Endothelial cell of umbilical vein (primary cell): ENCODE results near the gene REP15. TPM values are rescaled to one million over a fixed set of nuclear protein-coding genes. Genes with fewer than 3 reads are reported as not detected.

Experiments
- BruUV-seq: library from RNA; stranded (reverse); fragments of 400-500 nt; replicated peaks from 2 replicates; lab custom pipeline; 2021; lab: Mats Ljungman, UMichigan
- CTCF ChIA-PET: fragments of 300-600, 350-600 bp; sonication (Branson Sonifier 250); formaldehyde crosslinking; loops from one replicate; lab custom pipeline; 2021; ENCODE audit warnings: antibody characterized with exemption, inconsistent platforms; lab: Charles Lee
- POLR2A ChIA-PET: fragments of 300-600, 350-600 bp; sonication (Branson Sonifier 250); formaldehyde crosslinking; loops from one replicate; lab custom pipeline; 2021; ENCODE audit warnings: antibody characterized with exemption, inconsistent platforms; lab: Charles Lee
- DNase-seq: peaks from one replicate; pipeline ENCODE4 v3.0.0-alpha.2; 2011; ENCODE audit warnings: low read depth, low spot score
- FAIRE-seq: peaks from 2 replicates; lab custom pipeline; 2011; peaks lifted over from hg19 to GRCh38; lab: Jason Lieb, UNC
- H2AFZ ChIP-seq: 2 replicates; pipeline ENCODE4 v1.6.0; 2012; ENCODE audit warnings: low read depth, low read length, control low read depth, inconsistent platforms
- H3K27ac ChIP-seq: 2 replicates; pipeline ENCODE4 v1.5.1; 2011; ENCODE audit warnings: low read depth, mild to moderate bottlenecking, control low read depth, low read length, moderate library complexity; ENCODE audit not compliant: insufficient read depth
- H3K27me3 ChIP-seq, 2 experiments: 2 replicates each; pipeline versions ENCODE4 v1.6.0 to v1.6.1; 2011; ENCODE audit warnings: low read length in 2 of 2, mixed read lengths in 1 of 2; ENCODE audit not compliant: control insufficient read depth in 2 of 2, insufficient read depth in 2 of 2
- H3K36me3 ChIP-seq, 2 experiments: 2 replicates in 1 of 2; 3 replicates in 1 of 2; pipeline ENCODE4 v1.5.1; 2011; ENCODE audit warnings: low read length in 2 of 2, mild to moderate bottlenecking in 1 of 2, moderate library complexity in 1 of 2; ENCODE audit not compliant: control insufficient read depth in 2 of 2, insufficient read depth in 2 of 2; ENCODE audit errors: extremely low read depth in 1 of 2
- H3K4me1 ChIP-seq: 3 replicates; pipeline ENCODE4 v1.5.1; 2011; ENCODE audit warnings: mild to moderate bottlenecking, low read length; ENCODE audit not compliant: control insufficient read depth, insufficient read depth; ENCODE audit errors: extremely low read depth
- H3K4me2 ChIP-seq: 2 replicates; pipeline ENCODE4 v1.6.1; 2011; ENCODE audit warnings: low read length, control low read depth, mixed read lengths; ENCODE audit not compliant: insufficient read depth
- H3K4me3 ChIP-seq, 3 experiments: fragments of 200-600 bp in 1 of 3; sonication (generic), shearing (Covaris generic) in 1 of 3; replicated peaks in 1 of 3; 2 replicates each; pipeline ENCODE4 v1.5.1; 2011 to 2016; ENCODE audit warnings: control low read depth in 3 of 3, low read length in 3 of 3, mild to moderate bottlenecking in 2 of 3, inconsistent platforms in 1 of 3, low read depth in 1 of 3, moderate library complexity in 1 of 3; ENCODE audit not compliant: insufficient read depth in 1 of 3
- H3K79me2 ChIP-seq: 2 replicates; pipeline ENCODE4 v1.6.0; 2012; ENCODE audit warnings: low read length, inconsistent platforms; ENCODE audit not compliant: control insufficient read depth, insufficient read depth
- H3K9ac ChIP-seq: replicated peaks from 2 replicates; pipeline ENCODE3; 2011; ENCODE audit warnings: low read length, control low read depth; ENCODE audit not compliant: insufficient read depth; ENCODE audit errors: extremely low read depth
- H3K9me1 ChIP-seq: replicated peaks from 3 replicates; pipeline ENCODE4 v1.6.0; 2011; ENCODE audit warnings: mild to moderate bottlenecking, low read length; ENCODE audit not compliant: control insufficient read depth, insufficient read depth; ENCODE audit errors: extremely low read depth
- H3K9me3 ChIP-seq: replicated peaks from 2 replicates; pipeline ENCODE4 v1.5.1; 2012; ENCODE audit warnings: low read length, inconsistent platforms; ENCODE audit not compliant: control insufficient read depth, insufficient read depth
- H4K20me1 ChIP-seq: replicated peaks from 2 replicates; pipeline ENCODE3; 2011; ENCODE audit warnings: mild to moderate bottlenecking, low read length; ENCODE audit not compliant: control insufficient read depth, insufficient read depth; ENCODE audit errors: extremely low read depth
- CTCF ChIP-seq, 2 donors: IDR thresholded peaks; 1 replicate in 1 of 2; 2 replicates in 1 of 2; pipeline ENCODE4 v1.5.1; 2011; ENCODE audit warnings: low read length in 2 of 2, mild to moderate bottlenecking in 2 of 2, moderate library complexity in 2 of 2, control low read depth in 1 of 2, inconsistent platforms in 1 of 2, low read depth in 1 of 2; ENCODE audit not compliant: insufficient read depth in 1 of 2; ENCODE audit errors: extremely low read depth in 1 of 2
- FOS ChIP-seq: IDR thresholded peaks from 2 replicates; pipeline ENCODE4 v1.6.1; 2011; ENCODE audit warnings: mild to moderate bottlenecking, low read length, moderate library complexity, borderline replicate concordance; ENCODE audit not compliant: insufficient read depth
- GATA2 ChIP-seq: IDR thresholded peaks from 2 replicates; pipeline ENCODE4 v1.7.0; 2011; ENCODE audit warnings: low read depth, mild to moderate bottlenecking, moderate library complexity, mixed read lengths, low read length; ENCODE audit not compliant: insufficient read length, insufficient read depth
- JUN ChIP-seq: IDR thresholded peaks from 2 replicates; pipeline ENCODE4 v1.6.1; 2011; ENCODE audit warnings: borderline replicate concordance, low read depth; ENCODE audit not compliant: insufficient read length, insufficient read depth
- MAX ChIP-seq: IDR thresholded peaks from 2 replicates; pipeline ENCODE4 v1.6.1; 2011; ENCODE audit not compliant: insufficient read depth, insufficient read length
- POLR2A ChIP-seq: IDR thresholded peaks from 2 replicates; pipeline ENCODE4 v1.6.1; 2012; ENCODE audit warnings: low read depth, mild to moderate bottlenecking, control low read depth, low read length
- POLR2AphosphoS5 ChIP-seq: IDR thresholded peaks from 2 replicates; pipeline ENCODE4 v1.6.1; 2012; ENCODE audit warnings: low read depth, mild to moderate bottlenecking, control low read depth, low read length, moderate library complexity; ENCODE audit not compliant: insufficient read depth
- dilution Hi-C: fragments of 300-500 bp; cut with MboI; formaldehyde crosslinking; loops from one replicate; pipeline ENCODE4 v1.15.0; 2019; ENCODE audit warnings: low sequenced_read_pairs; ENCODE audit not compliant: extremely low pct_ligation_motif_present
- intact Hi-C: fragments of 100-400 bp; cut with micrococcal nuclease; formaldehyde crosslinking; loops from one replicate; pipeline ENCODE4 v1.10.0; 2022
- polyA plus RNA-seq, 4 experiments: library from polyadenylated mRNA; depleted of rRNA in 3 of 4; stranded (reverse) in 3 of 4; unstranded in 1 of 4; fragments of >200 nt; gene quantifications; 2 replicates each; pipeline versions ENCODE4 v1.2.1 to v1.2.3, GENCODE V29; 2011 to 2012; ENCODE audit warnings: missing spikeins in 1 of 4
- total RNA-seq: library from RNA; stranded (reverse); gene quantifications from 2 replicates; pipeline ENCODE4 v1.2.3, GENCODE V29; 2021

REP15 gene
- total and polyA plus RNA-seq, 2 donors (not counting 3 experiments of a cell fraction or from before 2014, with no cell fraction given), result 0.94 to 4.8 TPM

- DNase-seq, result no peak
- FAIRE-seq, result peak; percentile 24
- ChIA-PET POLR2A (no interaction called here), CTCF (interaction anchor here (1.6 to 3.2 kb wide), 2 partner anchors 9 to 11 kb away, joined by 5 to 6 read pairs; no protein-coding TSS in a partner anchor)
- TF ChIP-seq CTCF (IDR thresholded peaks at IDR 0.05; ENCODE audit: extremely low read depth in 1 of 2, insufficient read depth in 1 of 2, low read depth in 1 of 2, low read length in 2 of 2) (no peak), JUN (no peak), FOS (no peak), MAX (no peak), POLR2A (no peak), GATA2 (no peak), POLR2AphosphoS5 (no peak)
- Histone ChIP-seq H2AFZ (no peak overlapping the region), H3K4me3 (no peak overlapping the region), H4K20me1 (no peaks in the 10 kb centered on the region), H3K4me2 (no peak overlapping the region), H3K9me1 (no peaks in the 10 kb centered on the region), H3K9me3 (no peaks in the 10 kb centered on the region), H3K4me1 (no peaks in the 10 kb centered on the region), H3K36me3 (peaks cover 18 to 21% of the 10 kb centered on the region in 2 experiments), H3K27me3 (no peaks in the 10 kb centered on the region), H3K27ac (no peak overlapping the region), H3K9ac (no peak overlapping the region), H3K79me2 (no peaks in the 10 kb centered on the region)
- BruUV-seq, result no TSS peak
- intact Hi-C loops, result no loop called here
- dilution Hi-C loops, result no loop called here
Measured at GRCh38 chr12:27695556-27696292, 523 bp upstream of the REP15 start.
